ENCODE results near the gene ACOX1. TPM values are rescaled to one million over a fixed set of nuclear protein-coding genes. Genes with fewer than 3 reads are reported as not detected.

Gene ACOX1
- total and polyA plus RNA-seq, 4 donors = 33.3 to 293 (median 63.4) TPM

DNA sequence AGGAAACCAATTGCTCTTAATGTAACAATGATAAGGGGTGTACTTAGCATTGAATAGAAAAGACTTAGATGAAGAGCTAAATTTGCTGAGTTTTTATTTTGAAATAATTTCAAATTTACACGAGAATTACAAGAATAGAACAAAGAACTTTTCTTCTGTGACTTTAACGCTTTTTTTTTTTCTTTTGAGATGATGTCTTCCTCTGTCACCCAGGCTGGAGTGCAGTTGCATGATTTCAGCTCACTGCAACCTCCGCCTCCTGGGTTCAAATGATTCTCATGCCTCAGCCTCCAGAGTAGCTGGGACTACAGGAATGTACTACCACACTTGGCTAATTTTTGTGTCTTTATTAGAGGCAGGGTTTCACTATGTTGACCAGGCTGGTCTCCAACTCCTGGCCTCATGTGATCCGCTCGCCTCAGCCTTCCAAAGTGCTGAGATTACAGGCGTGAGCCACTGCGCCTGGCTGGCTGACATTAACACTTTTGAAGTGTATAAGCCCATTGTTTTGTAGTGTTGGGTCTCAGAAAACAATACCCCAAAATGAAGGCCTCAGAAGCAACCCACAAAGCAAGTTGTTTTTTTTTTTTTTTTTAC lies 2.2 kb upstream of the ACOX1 start:
- Histone ChIP-seq H3K36me3 (ENCODE audit: control insufficient read depth in 4 of 4, insufficient read depth in 3 of 4, low read depth in 1 of 4, low read length in 3 of 4) (no peaks in the 10 kb centered on the region), H3K4me3 (ENCODE audit: low read depth in 1 of 3, low read length in 3 of 3) (no peak overlapping the region), H3K27ac (ENCODE audit: low read depth in 1 of 2, low read length in 2 of 2) (peak overlapping the region; percentile 97 to 98), H3K27me3 (ENCODE audit: control insufficient read depth in 4 of 4, insufficient read depth in 4 of 4, low read length in 3 of 4) (no peaks in the 10 kb centered on the region), H3K4me1 (ENCODE audit: control insufficient read depth in 4 of 4, insufficient read depth in 4 of 4, low read length in 3 of 4) (peaks cover 5 to 38% (median 21%) of the 10 kb centered on the region in 4 donors), H3K9ac (ENCODE audit: low read depth in 1 of 2, low read length in 2 of 2) (no peak overlapping the region), H3K9me3 (ENCODE audit: control insufficient read depth in 4 of 4, low read length in 3 of 4) (no peaks in the 10 kb centered on the region)
- WGBS = 93% methylated on average over 7 of the region's 7 CpGs
- TF ChIP-seq, protein P1, sequence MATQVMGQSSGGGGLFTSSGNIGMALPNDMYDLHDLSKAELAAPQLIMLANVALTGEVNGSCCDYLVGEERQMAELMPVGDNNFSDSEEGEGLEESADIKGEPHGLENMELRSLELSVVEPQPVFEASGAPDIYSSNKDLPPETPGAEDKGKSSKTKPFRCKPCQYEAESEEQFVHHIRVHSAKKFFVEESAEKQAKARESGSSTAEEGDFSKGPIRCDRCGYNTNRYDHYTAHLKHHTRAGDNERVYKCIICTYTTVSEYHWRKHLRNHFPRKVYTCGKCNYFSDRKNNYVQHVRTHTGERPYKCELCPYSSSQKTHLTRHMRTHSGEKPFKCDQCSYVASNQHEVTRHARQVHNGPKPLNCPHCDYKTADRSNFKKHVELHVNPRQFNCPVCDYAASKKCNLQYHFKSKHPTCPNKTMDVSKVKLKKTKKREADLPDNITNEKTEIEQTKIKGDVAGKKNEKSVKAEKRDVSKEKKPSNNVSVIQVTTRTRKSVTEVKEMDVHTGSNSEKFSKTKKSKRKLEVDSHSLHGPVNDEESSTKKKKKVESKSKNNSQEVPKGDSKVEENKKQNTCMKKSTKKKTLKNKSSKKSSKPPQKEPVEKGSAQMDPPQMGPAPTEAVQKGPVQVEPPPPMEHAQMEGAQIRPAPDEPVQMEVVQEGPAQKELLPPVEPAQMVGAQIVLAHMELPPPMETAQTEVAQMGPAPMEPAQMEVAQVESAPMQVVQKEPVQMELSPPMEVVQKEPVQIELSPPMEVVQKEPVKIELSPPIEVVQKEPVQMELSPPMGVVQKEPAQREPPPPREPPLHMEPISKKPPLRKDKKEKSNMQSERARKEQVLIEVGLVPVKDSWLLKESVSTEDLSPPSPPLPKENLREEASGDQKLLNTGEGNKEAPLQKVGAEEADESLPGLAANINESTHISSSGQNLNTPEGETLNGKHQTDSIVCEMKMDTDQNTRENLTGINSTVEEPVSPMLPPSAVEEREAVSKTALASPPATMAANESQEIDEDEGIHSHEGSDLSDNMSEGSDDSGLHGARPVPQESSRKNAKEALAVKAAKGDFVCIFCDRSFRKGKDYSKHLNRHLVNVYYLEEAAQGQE (IDR thresholded peaks at IDR 0.05) = no peak
- TF ChIP-seq JUND (IDR thresholded peaks at IDR 0.05) (no peak), NR2F2 (IDR thresholded peaks at IDR 0.05) (no peak), HNF4G (IDR thresholded peaks at IDR 0.05) (no peak), FOXA1 (IDR thresholded peaks at IDR 0.05) (no peak)
- TF ChIP-seq, protein P2, sequence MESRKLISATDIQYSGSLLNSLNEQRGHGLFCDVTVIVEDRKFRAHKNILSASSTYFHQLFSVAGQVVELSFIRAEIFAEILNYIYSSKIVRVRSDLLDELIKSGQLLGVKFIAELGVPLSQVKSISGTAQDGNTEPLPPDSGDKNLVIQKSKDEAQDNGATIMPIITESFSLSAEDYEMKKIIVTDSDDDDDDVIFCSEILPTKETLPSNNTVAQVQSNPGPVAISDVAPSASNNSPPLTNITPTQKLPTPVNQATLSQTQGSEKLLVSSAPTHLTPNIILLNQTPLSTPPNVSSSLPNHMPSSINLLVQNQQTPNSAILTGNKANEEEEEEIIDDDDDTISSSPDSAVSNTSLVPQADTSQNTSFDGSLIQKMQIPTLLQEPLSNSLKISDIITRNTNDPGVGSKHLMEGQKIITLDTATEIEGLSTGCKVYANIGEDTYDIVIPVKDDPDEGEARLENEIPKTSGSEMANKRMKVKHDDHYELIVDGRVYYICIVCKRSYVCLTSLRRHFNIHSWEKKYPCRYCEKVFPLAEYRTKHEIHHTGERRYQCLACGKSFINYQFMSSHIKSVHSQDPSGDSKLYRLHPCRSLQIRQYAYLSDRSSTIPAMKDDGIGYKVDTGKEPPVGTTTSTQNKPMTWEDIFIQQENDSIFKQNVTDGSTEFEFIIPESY (IDR thresholded peaks at IDR 0.05) = no peak
- TF ChIP-seq, protein P3, sequence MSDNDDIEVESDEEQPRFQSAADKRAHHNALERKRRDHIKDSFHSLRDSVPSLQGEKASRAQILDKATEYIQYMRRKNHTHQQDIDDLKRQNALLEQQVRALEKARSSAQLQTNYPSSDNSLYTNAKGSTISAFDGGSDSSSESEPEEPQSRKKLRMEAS (IDR thresholded peaks at IDR 0.05) = no peak
- DNase-seq (ENCODE audit: low spot score) = no peak

DNA sequence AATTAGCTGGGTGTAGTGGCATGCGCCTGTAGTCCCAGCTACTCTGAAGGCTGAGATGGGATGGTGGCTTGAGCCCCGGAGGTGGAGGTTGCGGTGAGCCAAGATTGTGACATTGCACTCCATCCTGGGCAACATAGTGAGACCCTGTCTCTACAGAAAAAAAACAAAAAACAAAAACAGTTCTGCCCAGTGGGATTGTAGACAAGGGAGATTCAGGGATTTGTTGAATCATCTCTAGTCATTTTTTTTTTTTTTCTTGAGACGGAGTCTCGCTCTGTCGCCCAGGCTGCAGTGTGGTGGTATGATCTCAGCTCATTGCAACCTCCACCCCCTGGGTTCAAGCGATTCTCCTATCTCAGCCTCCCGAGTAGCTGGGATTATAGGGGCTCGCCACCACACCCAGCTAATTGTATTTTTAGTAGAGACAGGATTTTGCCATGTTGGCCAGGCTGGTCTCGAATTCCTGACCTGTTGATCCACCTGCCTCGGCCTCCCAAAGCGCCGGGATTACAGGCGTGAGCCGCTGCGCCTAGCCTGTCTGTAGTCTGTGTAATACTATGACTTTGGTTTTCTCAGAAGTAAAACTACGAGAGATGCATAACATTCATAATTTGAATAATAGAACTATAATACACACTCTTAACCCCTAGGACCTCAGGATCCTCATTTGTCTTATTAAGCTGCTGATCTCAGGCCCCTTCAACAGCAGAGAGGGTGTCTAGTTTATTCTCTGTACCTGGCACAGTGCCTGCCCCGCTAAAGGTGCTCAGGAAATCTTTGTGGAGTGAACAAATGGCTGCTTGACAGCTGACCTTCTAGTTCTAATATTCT lies 1.4 kb upstream of the ACOX1 start:
- no peak for DNase-seq (ENCODE audit: low spot score)
- 83% methylated on average over 18 of the region's 18 CpGs for WGBS
- TF ChIP-seq EGR1 (IDR thresholded peaks at IDR 0.05; ENCODE audit: low read depth in 2 of 2) (no peak), YY1 (IDR thresholded peaks at IDR 0.05) (no peak), GABPA (IDR thresholded peaks at IDR 0.05 in 1 of 2, conservative IDR thresholded peaks at IDR 0.05 in 1 of 2) (no peak), HNF4G (IDR thresholded peaks at IDR 0.05) (no peak), FOXA1 (IDR thresholded peaks at IDR 0.05) (no peak), RXRA (IDR thresholded peaks at IDR 0.05) (no peak), TAF1 (conservative IDR thresholded peaks at IDR 0.05) (no peak), JUND (IDR thresholded peaks at IDR 0.05) (no peak), RAD21 (IDR thresholded peaks at IDR 0.05) (no peak), FOXA2 (IDR thresholded peaks at IDR 0.05) (no peak), SP1 (IDR thresholded peaks at IDR 0.05) (no peak)
- TF ChIP-seq, protein P1 (IDR thresholded peaks at IDR 0.05) = no peak
- TF ChIP-seq, protein P4, sequence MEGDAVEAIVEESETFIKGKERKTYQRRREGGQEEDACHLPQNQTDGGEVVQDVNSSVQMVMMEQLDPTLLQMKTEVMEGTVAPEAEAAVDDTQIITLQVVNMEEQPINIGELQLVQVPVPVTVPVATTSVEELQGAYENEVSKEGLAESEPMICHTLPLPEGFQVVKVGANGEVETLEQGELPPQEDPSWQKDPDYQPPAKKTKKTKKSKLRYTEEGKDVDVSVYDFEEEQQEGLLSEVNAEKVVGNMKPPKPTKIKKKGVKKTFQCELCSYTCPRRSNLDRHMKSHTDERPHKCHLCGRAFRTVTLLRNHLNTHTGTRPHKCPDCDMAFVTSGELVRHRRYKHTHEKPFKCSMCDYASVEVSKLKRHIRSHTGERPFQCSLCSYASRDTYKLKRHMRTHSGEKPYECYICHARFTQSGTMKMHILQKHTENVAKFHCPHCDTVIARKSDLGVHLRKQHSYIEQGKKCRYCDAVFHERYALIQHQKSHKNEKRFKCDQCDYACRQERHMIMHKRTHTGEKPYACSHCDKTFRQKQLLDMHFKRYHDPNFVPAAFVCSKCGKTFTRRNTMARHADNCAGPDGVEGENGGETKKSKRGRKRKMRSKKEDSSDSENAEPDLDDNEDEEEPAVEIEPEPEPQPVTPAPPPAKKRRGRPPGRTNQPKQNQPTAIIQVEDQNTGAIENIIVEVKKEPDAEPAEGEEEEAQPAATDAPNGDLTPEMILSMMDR (IDR thresholded peaks at IDR 0.05; ENCODE audit: low read depth, low read length, missing input control) = no peak
- TF ChIP-seq, protein P2 (IDR thresholded peaks at IDR 0.05) = no peak
- TF ChIP-seq, protein P3 (IDR thresholded peaks at IDR 0.05) = no peak

More for the DNA sequence above, 1.4 kb upstream of the ACOX1 start:
- no peaks in the 10 kb centered on the region for H3K27me3 ChIP-seq (ENCODE audit: control insufficient read depth in 4 of 4, insufficient read depth in 4 of 4, low read length in 3 of 4)
- H3K36me3 ChIP-seq (ENCODE audit: control insufficient read depth in 4 of 4, insufficient read depth in 3 of 4, low read depth in 1 of 4, low read length in 3 of 4) = no peaks in the 10 kb centered on the region
- peak overlapping the region; percentile 61 to 98 for H3K9ac ChIP-seq (ENCODE audit: low read depth in 1 of 2, low read length in 2 of 2)
- H3K9me3 ChIP-seq (ENCODE audit: control insufficient read depth in 4 of 4, low read length in 3 of 4) = no peaks in the 10 kb centered on the region
- peak overlapping the region; percentile 97 to 98 for H3K27ac ChIP-seq (ENCODE audit: low read depth in 1 of 2, low read length in 2 of 2)
- H3K4me1 ChIP-seq (ENCODE audit: control insufficient read depth in 4 of 4, insufficient read depth in 4 of 4, low read length in 3 of 4) = peaks cover 5 to 45% (median 24%) of the 10 kb centered on the region in 4 donors
- peak overlapping the region; percentile 51 to 93 (median 87) for H3K4me3 ChIP-seq (ENCODE audit: low read depth in 1 of 3, low read length in 3 of 3)
